Measurements from ENCODE around the gene USP6NL. TPM values are rescaled to one million over a fixed set of nuclear protein-coding genes. Genes with fewer than 3 reads are reported as not detected.
"Not testable (repeated sequence)": the region's sequence is repeated elsewhere in the genome, so short reads cannot be mapped to it uniquely, and the experiment has no call there.

Gene USP6NL
- total and polyA plus RNA-seq, 10 of the 15 experiments (the other 5 are each of a cell fraction or from before 2014, with no cell fraction given) = 4.0 to 27.7 (median 18.2) TPM

DNA sequence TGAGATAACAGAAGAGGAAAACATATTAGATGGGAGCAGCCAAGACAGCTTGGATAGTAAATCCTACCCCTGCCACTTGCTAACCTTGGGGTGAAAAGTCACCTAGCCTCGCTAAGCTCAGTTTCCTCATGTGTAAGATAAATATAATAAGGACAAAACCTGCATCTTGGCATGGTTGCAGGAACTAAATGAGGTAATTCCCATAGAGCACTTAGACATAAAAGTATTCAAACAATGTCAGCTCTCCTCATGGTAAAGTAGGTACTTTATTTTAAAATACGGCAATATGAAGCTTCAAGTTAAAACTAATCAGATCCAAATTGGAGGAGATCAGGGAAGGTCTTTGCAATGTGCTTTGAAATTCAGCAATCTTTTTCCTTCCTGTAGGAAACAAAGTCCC is 113.1 kb downstream of the USP6NL start:
- no peak overlapping the region for H3K9ac ChIP-seq (ENCODE audit: control insufficient read depth, insufficient read depth, low read length)
- no peaks in the 10 kb centered on the region for H4K20me1 ChIP-seq (ENCODE audit: control insufficient read depth, insufficient read depth)
- no peak overlapping the region for H2AFZ ChIP-seq (ENCODE audit: control insufficient read depth, low read depth, low read length)
- no peak for FAIRE-seq
- no peak for ATAC-seq
- no peak overlapping the region for H3K4me2 ChIP-seq (ENCODE audit: control insufficient read depth, insufficient read depth)
- ChIA-PET RAD21 (ENCODE audit: unreplicated experiment) (no interaction called here), POLR2A (interaction anchor here (0.6 kb wide), 1 partner anchor 268 kb away, joined by 5 read pairs; no protein-coding TSS in a partner anchor), SMC1A (ENCODE audit: uncharacterized antibody, unreplicated experiment) (interaction anchor here (1.0 to 3.1 kb wide), 5 partner anchors 7 to 24 kb away, joined by 3 to 12 read pairs (median 4); no protein-coding TSS in a partner anchor), CTCF (interaction anchor here (1.1 to 1.5 kb wide), 2 partner anchors 26 to 260 kb away, joined by 3 to 8 read pairs; no protein-coding TSS in a partner anchor)
- intact Hi-C loops (cut with micrococcal nuclease; ENCODE audit: unreplicated experiment) = no loop called here
- peaks cover 2% of the 10 kb centered on the region for H3K79me2 ChIP-seq (ENCODE audit: control insufficient read depth, insufficient read depth, low read length)
- no peak for TF ChIP-seq TBL1XR1 (IDR thresholded peaks at IDR 0.05; ENCODE audit: low read depth, low read length)
- WGBS (ENCODE audit: insufficient coverage, insufficient replicate concordance, low lambda C conversion rate, missing lambda C conversion rate) = 96% methylated on average over 2 of the region's 2 CpGs
- H3K27me3 ChIP-seq (replicated peaks in 1 of 2; ENCODE audit: control insufficient read depth in 2 of 2, insufficient read depth in 2 of 2, low read length in 1 of 2) = no peaks in the 10 kb centered on the region
- H3K9me3 ChIP-seq (replicated peaks; ENCODE audit: control insufficient read depth, insufficient read depth, low read length) = no peaks in the 10 kb centered on the region
- H3K4me3 ChIP-seq = no peak overlapping the region
- H3K36me3 ChIP-seq (ENCODE audit: control insufficient read depth in 2 of 2, insufficient read depth in 2 of 2, low read length in 1 of 2) = peaks cover 0 to 5% of the 10 kb centered on the region in 2 experiments
- BruUV-seq (replicated peaks) = no TSS peak
- DNase-seq (ENCODE audit: low read depth, low spot score) = no peak
- peaks cover 7% of the 10 kb centered on the region; the same call in 1 of the 2 replicates for H3K4me1 ChIP-seq (ENCODE audit: control insufficient read depth, insufficient read depth, low read length)
- in situ Hi-C loops (cut with MboI) = no loop called here
- no peak overlapping the region for H3K27ac ChIP-seq (ENCODE audit: control insufficient read depth, insufficient read depth)

DNA sequence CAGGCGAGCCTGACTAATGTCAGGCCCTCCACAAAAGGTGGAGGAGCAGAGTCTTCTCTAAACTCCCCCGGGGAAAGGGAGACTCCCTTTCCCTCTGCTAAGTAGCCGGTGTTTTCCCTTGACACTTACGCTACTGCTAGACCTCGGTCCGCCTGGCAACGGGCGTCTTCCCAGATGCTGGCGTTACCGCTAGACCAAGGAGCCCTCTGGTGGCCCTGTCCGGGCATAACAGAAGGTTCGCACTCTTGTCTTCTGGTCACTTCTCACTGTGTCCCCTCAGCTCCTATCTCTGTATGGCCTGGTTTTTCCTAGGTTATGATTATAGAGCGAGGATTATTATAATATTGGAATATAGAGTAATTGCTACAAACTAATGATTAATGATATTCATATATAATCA is 116.5 kb downstream of the USP6NL start:
- BruUV-seq (replicated peaks); H3K4me1 ChIP-seq (ENCODE audit: control insufficient read depth, insufficient read depth, low read length); RAD21 ChIA-PET (ENCODE audit: unreplicated experiment); POLR2A ChIA-PET; ATAC-seq; H3K4me3 ChIP-seq; H2AFZ ChIP-seq (ENCODE audit: control insufficient read depth, low read depth, low read length); in situ Hi-C loops (cut with MboI); H3K9ac ChIP-seq (ENCODE audit: control insufficient read depth, insufficient read depth, low read length); H3K4me2 ChIP-seq (ENCODE audit: control insufficient read depth, insufficient read depth); H3K27me3 ChIP-seq (replicated peaks in 1 of 2; ENCODE audit: control insufficient read depth in 2 of 2, insufficient read depth in 2 of 2, low read length in 1 of 2); intact Hi-C loops (cut with micrococcal nuclease; ENCODE audit: unreplicated experiment); FAIRE-seq; H4K20me1 ChIP-seq (ENCODE audit: control insufficient read depth, insufficient read depth); DNase-seq (ENCODE audit: low read depth, low spot score); H3K27ac ChIP-seq (ENCODE audit: control insufficient read depth, insufficient read depth); H3K9me3 ChIP-seq (replicated peaks; ENCODE audit: control insufficient read depth, insufficient read depth, low read length); H3K79me2 ChIP-seq (ENCODE audit: control insufficient read depth, insufficient read depth, low read length): not testable (repeated sequence)
- SMC1A ChIA-PET (ENCODE audit: uncharacterized antibody, unreplicated experiment) = interaction anchor here (0.9 to 1.6 kb wide), 3 partner anchors 20 to 226 kb away, joined by 3 read pairs; no protein-coding TSS in a partner anchor
- H3K36me3 ChIP-seq (ENCODE audit: control insufficient read depth in 2 of 2, insufficient read depth in 2 of 2, low read length in 1 of 2) = peaks cover 0 to 11% of the 10 kb centered on the region in 2 experiments
- CTCF ChIA-PET = interaction anchor here (0.8 to 2.7 kb wide), 4 partner anchors 9 to 71 kb away, joined by 3 to 13 read pairs (median 10); no protein-coding TSS in a partner anchor
- peak; percentile 95 for TF ChIP-seq ZBTB33 (IDR thresholded peaks at IDR 0.05)
- 98% methylated on average over 10 of the region's 13 CpGs for WGBS (ENCODE audit: insufficient coverage, insufficient replicate concordance, low lambda C conversion rate, missing lambda C conversion rate)

All from GM12878 (cell line).